Pancreas (tissue), 10 donors: ENCODE data around the gene ABR. TPM values are rescaled to one million over a fixed set of nuclear protein-coding genes. Genes with fewer than 3 reads are reported as not detected.
A peak's percentile ranks its signal among the peaks of the same experiment; 100 is the strongest.

Source experiments
- ATAC-seq, 4 donors: fragments of 200-7000 bp; cut with Tn5 transposase; one replicate each; pipeline versions ENCODE4 v1.8.0 to v1.9.1; 2020; ENCODE audit warnings: mild to moderate bottlenecking in 4 of 4, moderate library complexity in 4 of 4
- DNase-seq, 6 donors: peaks; one replicate each; pipeline ENCODE4 v3.0.0-alpha.2; 2020
- FAIRE-seq: peaks from 2 replicates; lab custom pipeline; 2012; peaks lifted over from hg19 to GRCh38; lab: Jason Lieb, UNC
- H3K27ac ChIP-seq, 4 donors: fragments of 200-600 bp; sonication (generic); 1 replicate in 3 of 4; 2 replicates in 1 of 4; pipeline versions ENCODE4 v1.5.0 to v1.8.0; 2020
- H3K27me3 ChIP-seq, 4 donors: fragments of 200-600 bp; one replicate each; pipeline ENCODE4 v1.8.0; 2021
- H3K36me3 ChIP-seq, 3 donors: fragments of 200-600 bp; sonication (generic) in 1 of 3; one replicate each; pipeline versions ENCODE4 v1.5.0 to v1.8.0; 2020 to 2021
- H3K4me1 ChIP-seq, 3 donors: fragments of 200-600 bp; one replicate each; pipeline ENCODE4 v1.8.0; 2021
- H3K4me3 ChIP-seq, 4 donors: fragments of 200-600 bp; sonication (generic) in 2 of 4; one replicate each; pipeline versions ENCODE4 v1.5.0 to v1.8.0; 2020 to 2021
- H3K9me3 ChIP-seq, 4 donors: fragments of 200-600 bp; one replicate each; pipeline ENCODE4 v1.8.0; 2021
- CTCF ChIP-seq, 4 donors: fragments of 200-600 bp; sonication (generic) in 3 of 4; IDR thresholded peaks; one replicate each; pipeline versions ENCODE4 v1.5.0 to v1.8.0; 2021; ENCODE audit warnings: antibody characterized with exemption in 4 of 4
- WGBS, 2 donors: extraction: QIAGEN DNeasy Blood & Tissue Kit; methylation state at CpG; one replicate each; pipeline ENCODE4 v1.1.7; 2013; 5-methylcytosine and 5-hydroxymethylcytosine counted together
- intact Hi-C, 3 donors: fragments of 100-400 bp; cut with DNase I; formaldehyde crosslinking; loops; one replicate each; pipeline versions ENCODE4 v1.11.1 to v1.14.2; 2022
- polyA plus RNA-seq, 2 donors: library from polyadenylated mRNA; stranded (reverse); fragments of 200-250 nt; gene quantifications; one replicate each; pipeline ENCODE4 v1.2.3, GENCODE V29; 2013
- total RNA-seq, 6 donors: library from RNA; stranded (reverse); fragmentation: NEBNext Ultra II Directional in 4 of 6; extraction: Animal tissue kit (Norgen Biotek cat#: 25700) in 4 of 6; gene quantifications; one replicate each; pipeline versions ENCODE4 v1.2.1 to v1.2.4, GENCODE V29; 2021 to 2023
- donor health status: healthy with polysubstance abuse.
- donor health status: DM: no; HTN: no; CAD: no; lungs with moderate emphysema.
- donor health status: DM: no; HTN: no; CAD: no.
- donor health status: control.
- donor health status: control.
- donor health status: Bipolar disorder and iron deficiency.
- donor health status: DM: yes; HTN: yes; CAD: no.
- donor health status: DM: no; HTN: no; CAD: no.
- donor health status: DM: no; HTN: no; CAD: no.
- donor health status: DM: yes; HTN: yes; CAD: no.

The ABR gene
- total and polyA plus RNA-seq, 8 donors, result 15.4 to 65.7 (median 28.4) TPM

- no peak overlapping the region for H3K27ac ChIP-seq
- peak in 3 of 4 donors; percentile 8 to 38 (median 37) for ATAC-seq
- 71 to 72% methylated on average over 27 to 30 of the region's 30 CpGs for WGBS, 2 donors
- no peak for TF ChIP-seq CTCF (IDR thresholded peaks at IDR 0.05)
- H3K4me3 ChIP-seq, result no peak overlapping the region
- H3K4me1 ChIP-seq, result no peaks in the 10 kb centered on the region
- no peaks in the 10 kb centered on the region for H3K9me3 ChIP-seq
- intact Hi-C loops, result no loop called here
- H3K27me3 ChIP-seq, result no peaks in the 10 kb centered on the region
- peaks cover 0 to 7% (median 0%) of the 10 kb centered on the region in 3 donors for H3K36me3 ChIP-seq
- DNase-seq, result peak in 3 of 6 donors; percentile 17 to 48 (median 47)
- FAIRE-seq, result no peak
These were observed 166.7 kb downstream of the ABR start for GRCh38 chr17:1012823-1013728.

GRCh38 chr17:1011760-1012735, 167.7 kb downstream of the ABR start:
- no peaks in the 10 kb centered on the region for H3K4me1 ChIP-seq
- ATAC-seq (peak; percentile 15 to 53 (median 32)), FAIRE-seq (no peak), DNase-seq (peak in 3 of 6 donors; percentile 20 to 64 (median 52))
- no peak overlapping the region for H3K4me3 ChIP-seq
- no peaks in the 10 kb centered on the region for H3K27me3 ChIP-seq
- no peak overlapping the region for H3K27ac ChIP-seq
- H3K9me3 ChIP-seq, result no peaks in the 10 kb centered on the region
- TF ChIP-seq CTCF (IDR thresholded peaks at IDR 0.05), result no peak
- intact Hi-C loops, result no loop called here
- peaks cover 0 to 7% (median 0%) of the 10 kb centered on the region in 3 donors for H3K36me3 ChIP-seq
- WGBS, 2 donors, result 66 to 74% methylated on average over 57 of the region's 57 CpGs

- FAIRE-seq (no peak), DNase-seq (peak in 3 of 6 donors; percentile 20 to 49 (median 27)), ATAC-seq (no peak)
- Histone ChIP-seq H3K27ac (no peak overlapping the region), H3K4me1 (peaks cover 2 to 5% (median 4%) of the 10 kb centered on the region in 3 donors), H3K36me3 (peaks cover 0 to 7% (median 0%) of the 10 kb centered on the region in 3 donors), H3K4me3 (no peak overlapping the region), H3K27me3 (no peaks in the 10 kb centered on the region), H3K9me3 (no peaks in the 10 kb centered on the region)
- intact Hi-C loops, result no loop called here
- no peak for TF ChIP-seq CTCF (IDR thresholded peaks at IDR 0.05)
- WGBS, 2 donors, result 75 to 82% methylated on average over 10 of the region's 10 CpGs
These were observed 168.6 kb downstream of the ABR start for GRCh38 chr17:1011138-1011537.

GRCh38 chr17:1010586-1010985, 169.2 kb downstream of the ABR start:
- Histone ChIP-seq H3K4me3 (no peak overlapping the region), H3K27me3 (no peaks in the 10 kb centered on the region), H3K36me3 (peaks cover 0 to 7% (median 0%) of the 10 kb centered on the region in 3 donors), H3K4me1 (peaks cover 5 to 8% (median 8%) of the 10 kb centered on the region in 3 donors), H3K27ac (no peak overlapping the region), H3K9me3 (no peaks in the 10 kb centered on the region)
- intact Hi-C loops, result no loop called here
- TF ChIP-seq CTCF (IDR thresholded peaks at IDR 0.05), result no peak
- DNase-seq, result peak in 3 of 6 donors; percentile 18 to 51 (median 48)
- WGBS, 2 donors, result 69 to 87% methylated on average over 12 to 14 of the region's 14 CpGs
- no peak for ATAC-seq
- FAIRE-seq, result no peak
